Fibroblast of peridontal ligament (primary cell): Measurements from ENCODE around the gene DUS3L.
"Not testable (repeated sequence)": the region's sequence is repeated elsewhere in the genome, so short reads cannot be mapped to it uniquely, and the experiment has no call there.

Experiments used
- DNase-seq: peaks from one replicate; pipeline ENCODE4 v3.0.0-alpha.2; 2010; ENCODE audit errors: extremely low read depth

DUS3L gene

DNA sequence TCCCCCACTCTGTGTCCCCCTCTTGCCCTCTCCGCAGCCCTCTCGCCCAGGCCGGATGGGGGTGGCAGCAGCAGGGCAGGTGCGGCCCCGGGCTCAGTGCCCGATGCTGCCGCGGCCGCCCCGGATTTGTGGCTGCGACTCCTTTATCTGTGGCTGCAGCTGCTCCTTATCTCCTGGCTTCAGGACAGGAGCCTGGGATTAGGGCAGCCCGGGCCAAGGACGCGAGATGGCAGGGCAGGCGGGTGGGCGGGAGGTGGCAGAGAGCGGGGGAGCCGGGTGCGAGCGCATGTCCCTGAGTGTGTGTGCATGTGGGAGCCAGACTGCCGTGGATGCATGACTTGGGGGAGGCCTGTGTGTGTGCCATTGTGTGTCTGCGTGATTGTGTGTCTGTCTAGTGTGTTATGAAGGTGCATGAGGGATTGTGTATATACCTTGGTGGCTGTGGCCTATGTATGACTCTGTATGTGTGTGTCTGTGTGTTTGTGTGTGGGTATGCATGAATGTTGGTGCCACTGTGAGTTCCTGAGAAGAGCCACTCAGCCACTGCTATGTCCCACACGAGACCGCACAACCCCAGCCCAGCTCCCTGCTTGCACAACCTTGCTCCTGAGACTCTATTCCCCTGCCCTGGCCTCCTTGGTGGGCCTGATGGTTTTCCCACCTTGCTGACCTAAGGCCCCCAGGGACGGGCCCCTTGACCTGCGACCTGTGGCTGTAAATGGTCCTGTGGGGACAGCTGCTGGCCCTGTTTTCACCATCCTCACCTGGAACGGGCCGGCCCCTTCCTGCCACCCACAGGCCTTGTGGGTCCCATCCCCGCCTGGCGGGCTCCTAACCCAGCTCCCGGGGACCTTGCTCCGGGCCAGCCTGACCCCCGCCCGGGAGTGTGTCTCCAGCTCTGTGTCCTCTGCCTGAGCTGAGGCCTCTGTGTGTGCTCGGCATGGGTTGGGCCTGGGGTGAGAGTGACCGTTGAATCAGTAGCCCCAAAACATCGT is 8.6 kb upstream of the DUS3L start:
- no peak for DNase-seq

DNA sequence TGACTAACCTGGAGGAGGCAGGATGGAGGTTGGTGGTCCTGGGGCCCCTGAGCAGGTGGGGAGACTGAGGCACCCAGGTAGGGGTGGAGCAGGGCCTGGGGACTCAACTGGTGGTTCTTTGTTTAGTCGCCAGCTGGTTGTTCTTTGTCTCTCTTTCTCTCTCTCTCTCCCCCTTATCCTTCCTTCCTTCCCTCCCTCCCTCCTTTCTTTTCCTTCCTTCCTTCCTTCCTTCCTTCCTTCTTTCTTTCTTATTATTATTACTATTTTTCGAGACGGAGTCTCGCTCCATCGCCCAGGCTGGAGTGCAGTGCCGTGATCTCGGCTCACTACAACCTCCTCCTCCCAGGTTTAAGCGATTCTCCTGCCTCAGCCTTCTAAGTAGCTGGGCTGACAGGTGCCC is 7.3 kb upstream of the DUS3L start:
- DNase-seq = no peak

DNA sequence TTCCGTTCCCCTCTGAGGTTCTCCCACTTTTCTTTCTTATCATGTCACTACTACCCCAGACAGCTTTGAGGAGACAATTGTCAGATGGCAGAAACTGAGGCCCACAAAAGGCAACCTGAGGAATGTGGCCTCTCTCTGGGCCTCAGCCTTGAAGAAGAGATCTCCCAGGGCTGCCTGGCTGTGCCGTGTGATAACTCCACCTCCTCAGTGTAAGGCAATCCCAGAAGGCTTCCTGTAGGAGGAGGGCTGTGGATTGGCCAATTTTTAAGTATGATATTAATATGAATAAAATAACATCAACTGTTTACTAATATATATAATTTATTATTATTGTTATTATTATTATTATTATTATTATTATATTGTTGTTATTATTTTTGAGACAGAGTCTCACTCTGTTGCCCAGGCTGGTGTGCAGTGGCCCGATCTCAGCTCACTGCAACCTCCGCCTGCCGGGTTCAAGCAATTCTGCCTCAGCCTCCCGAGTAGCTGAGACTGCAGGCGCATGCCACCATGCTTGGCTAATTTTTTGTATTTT is 4.5 kb upstream of the DUS3L start:
- no peak for DNase-seq

DNA sequence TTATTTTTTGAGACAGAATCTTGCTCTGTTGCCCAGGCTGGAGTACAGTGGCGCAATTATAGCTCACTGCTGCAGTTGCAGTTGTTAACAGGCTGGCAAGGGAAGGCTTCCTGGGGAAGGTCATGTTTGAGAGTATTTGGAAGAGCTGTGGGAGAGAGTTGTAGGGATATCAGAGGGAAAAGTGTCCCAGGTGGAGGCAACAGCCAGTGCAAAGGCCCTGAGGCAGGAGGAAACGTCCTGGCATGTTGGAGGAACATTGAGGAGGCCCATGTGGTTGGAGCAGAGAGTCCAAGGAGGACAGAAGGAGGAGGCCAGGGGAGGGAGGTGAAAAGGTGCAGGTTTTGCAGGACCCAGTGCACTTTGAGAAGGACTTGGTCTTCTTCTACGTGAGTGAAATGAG is 2.2 kb upstream of the DUS3L start:
- DNase-seq = no peak

DNA sequence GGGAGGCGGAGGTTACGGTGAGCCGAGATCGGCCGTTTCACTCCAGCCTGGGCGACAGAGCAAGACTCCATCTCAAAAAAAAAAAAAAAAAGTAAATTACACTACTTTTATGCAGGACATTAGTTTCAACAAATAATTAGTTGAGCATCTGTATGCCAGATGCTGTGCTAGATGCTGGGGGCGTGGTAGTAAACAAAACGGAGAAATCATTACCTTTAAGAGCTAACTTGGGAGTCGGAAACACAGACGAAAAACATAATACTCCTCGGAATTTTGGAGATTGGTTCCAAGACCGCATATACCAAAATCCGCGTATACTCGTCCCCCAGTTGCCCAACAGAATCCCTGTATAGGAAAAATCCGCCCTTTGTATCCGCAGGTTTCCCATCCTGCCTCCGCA is 1.3 kb upstream of the DUS3L start:
- no peak for DNase-seq

DNA sequence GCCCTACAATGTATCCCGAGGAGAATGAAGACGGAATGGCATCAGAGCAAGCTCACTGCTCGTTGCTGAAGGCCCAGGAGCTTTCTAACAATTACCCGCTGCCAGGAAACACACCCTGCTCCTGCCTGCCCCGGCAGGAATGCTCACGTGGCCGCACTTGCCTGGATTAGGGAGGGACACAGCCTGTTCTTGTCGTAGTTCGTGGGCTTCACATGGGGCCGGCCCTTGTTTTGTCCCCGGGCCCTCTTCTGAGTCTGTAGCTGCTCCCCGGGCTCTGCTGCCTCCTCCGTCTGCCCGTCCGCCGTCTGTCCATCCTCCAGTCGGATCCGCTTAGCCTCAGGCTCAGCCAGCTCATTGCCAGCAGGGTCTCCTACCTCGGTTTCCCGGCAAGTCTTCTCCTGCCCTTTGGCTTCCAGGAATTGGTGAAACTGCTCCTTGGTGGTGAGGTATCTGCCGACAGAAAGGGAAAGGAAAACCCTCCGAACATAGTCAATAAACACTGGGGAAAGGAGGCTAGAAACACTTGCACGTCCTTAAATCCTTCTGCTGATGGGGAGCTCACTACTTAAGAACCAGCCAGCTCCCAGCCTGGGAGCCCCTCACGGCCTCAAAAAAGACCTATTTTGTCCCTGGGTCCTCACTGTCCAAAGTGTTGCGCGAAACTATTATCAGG is 941 bp downstream of the DUS3L start:
- no peak for DNase-seq

DNA sequence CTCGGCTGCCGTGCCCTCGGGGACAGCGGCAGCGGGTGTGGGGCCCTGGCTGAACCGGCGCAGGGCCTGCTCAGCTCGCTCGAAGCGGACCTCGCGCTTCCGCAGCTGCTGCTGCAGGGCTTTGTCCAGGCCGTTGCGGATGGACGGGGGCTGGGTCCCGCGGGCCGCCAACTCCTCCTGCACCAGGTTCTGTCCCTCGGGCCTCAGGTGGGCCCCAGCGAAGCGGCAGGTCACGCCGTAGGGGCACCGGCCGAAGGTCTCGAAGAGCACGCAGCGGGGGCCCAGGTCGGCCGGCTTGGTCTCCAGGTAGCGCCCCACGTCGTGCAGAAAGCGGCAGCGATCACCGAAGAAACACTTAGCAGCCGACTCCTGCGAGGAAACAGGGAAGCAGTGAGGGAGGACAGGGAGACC is 1.6 kb downstream of the DUS3L start:
- no peak for DNase-seq

DNA sequence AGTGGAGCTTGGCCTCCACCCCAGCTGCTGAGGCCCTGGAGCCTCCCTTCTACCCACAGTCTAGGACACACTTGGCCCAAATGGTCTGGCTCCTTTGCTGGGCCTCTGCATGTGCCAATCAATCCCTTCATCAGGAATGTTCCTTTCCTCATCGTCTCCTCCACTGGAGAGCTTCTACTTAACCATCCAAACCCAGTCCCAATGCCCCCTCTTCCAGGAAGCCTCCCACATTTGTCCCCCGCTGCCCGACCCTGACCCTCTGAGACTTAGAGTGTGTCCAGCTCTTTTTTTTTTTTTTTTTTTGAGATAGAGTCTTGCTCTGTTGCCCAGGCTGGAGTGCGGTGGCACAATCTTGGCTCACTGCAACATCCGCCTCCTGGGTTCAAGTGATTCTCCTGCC is 2.5 kb downstream of the DUS3L start:
- no peak for DNase-seq

DNA sequence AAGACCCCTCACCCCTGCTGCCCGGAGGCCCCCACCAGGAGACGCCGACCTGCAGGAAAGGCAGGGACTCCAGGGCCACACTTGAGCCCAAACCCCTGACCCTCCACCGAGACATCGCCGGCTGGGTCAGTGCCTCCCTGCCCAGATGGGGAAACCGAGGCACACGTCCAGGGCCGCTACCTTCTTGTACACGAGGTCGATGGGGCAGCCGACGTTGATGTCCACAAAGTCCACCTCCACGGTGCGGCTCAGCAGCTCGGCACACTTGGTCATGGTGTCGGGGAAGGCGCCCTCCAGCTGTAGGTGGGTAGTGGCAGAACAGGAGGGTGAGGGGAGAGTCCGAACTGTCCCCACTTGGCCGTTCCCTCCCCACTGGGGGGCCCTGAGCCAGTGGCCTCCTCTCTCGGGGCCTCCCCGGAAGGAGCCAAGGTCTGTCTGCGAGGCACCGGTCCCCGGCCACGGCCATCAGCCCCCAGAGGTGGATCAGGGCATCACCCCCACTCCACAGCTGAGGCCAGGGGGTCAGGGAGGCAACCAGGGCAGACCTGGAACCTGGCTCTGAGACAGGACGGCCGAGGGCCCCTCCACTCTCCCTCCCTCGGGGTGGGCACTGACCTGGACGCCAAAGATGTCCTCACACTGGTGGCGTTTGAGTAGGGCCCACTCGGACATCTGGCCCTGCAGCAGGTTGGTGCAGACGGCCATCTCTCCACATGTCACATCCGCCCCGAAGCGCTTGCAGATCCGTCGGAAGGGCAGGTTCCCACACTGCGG is 3.4 kb downstream of the DUS3L start:
- no peak for DNase-seq

DNA sequence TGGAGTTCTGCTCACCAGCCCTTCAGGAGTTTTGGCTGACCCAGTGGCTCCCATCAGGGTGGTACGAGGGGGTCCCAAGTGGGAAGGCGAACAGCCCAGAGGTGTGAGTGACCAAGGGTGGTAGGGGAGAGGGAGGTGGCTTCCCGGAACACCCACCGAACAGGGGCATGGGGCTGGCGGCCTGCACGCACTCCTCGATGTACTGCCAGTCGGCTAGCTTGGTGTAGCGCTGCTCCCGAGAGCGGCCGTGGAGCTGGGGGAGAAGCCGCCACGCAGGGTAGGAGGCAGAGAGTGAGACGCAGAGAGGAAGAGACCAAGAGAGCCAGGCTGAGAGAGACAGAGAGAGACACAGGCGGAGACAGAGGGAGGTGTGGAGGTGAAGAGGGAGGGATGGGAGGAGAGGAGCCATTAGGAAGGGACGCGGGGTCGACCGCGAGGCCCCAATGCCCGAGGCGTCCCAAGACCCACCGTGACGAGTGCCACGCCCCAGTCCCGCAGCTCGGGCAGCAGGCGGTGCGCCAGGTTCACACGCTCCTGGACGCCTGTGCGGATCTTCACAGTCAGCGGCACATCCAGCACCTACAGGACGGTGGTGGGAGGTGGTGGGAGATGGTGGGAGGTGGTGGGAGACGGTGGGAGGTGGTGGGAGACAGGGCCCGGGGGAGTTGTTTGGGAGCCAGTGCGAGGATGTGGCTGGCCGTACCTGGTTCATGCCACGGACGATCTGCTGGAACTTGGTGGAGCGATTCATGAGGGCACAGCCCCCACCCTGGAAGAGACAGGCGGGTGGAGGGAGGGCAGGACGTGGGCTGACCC is 4.2 kb downstream of the DUS3L start:
- no peak for DNase-seq

DNA sequence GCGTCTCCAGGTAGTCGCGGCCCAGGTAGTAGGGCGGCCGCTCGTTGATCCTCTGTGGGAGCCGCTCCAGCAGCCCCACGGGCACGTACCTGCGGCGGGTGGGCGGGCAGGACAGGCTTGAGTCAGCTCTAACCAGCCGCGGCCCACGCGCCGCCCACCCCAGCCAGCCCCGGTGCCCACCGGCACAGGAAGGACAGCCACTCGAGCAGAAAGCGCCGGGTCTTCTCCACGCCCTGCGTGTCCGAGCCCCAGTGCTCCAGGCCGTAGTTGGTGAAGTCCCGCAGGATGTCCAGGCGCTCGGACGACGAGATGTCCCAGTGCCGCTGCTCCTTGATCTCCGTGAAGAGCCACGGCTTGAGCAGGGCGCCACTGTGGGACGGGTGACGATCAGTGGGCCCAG is 5.5 kb downstream of the DUS3L start:
- no peak for DNase-seq

DNA sequence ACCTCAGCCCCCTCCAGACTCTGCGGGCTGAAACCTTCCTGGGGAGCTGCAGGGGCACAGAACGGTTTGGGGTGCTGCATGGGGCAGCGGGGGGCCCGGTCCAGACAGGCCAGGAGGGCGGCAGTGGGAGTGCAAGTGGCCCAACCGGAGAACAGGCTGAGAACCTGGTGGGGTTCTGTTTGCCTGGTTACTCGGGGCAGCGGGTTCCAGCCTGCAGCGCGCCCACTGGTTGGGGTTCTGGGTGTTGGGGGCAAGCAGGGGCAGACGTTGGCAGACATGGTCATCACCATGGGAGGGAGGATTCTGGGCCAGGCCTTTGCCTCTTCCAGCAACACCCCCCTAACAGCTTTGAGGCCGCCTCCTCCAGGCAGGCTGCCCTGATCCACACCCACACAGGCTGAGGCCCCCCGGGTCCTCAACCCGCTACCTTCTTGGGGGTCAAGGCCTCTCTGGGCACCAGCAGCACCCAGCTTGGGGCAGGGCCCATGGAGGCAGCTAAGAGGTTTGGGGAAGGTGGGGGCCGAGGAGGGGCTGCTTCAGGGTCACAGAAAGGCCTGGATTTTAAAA is 6.3 kb downstream of the DUS3L start, which contains the start of gene PRR22:
Gene PRR22 (minus strand): TSS at position 166 of the 567 bp plus-strand sequence. CDS start 86 bp downstream, at position 80.
- no peak for DNase-seq

DNA sequence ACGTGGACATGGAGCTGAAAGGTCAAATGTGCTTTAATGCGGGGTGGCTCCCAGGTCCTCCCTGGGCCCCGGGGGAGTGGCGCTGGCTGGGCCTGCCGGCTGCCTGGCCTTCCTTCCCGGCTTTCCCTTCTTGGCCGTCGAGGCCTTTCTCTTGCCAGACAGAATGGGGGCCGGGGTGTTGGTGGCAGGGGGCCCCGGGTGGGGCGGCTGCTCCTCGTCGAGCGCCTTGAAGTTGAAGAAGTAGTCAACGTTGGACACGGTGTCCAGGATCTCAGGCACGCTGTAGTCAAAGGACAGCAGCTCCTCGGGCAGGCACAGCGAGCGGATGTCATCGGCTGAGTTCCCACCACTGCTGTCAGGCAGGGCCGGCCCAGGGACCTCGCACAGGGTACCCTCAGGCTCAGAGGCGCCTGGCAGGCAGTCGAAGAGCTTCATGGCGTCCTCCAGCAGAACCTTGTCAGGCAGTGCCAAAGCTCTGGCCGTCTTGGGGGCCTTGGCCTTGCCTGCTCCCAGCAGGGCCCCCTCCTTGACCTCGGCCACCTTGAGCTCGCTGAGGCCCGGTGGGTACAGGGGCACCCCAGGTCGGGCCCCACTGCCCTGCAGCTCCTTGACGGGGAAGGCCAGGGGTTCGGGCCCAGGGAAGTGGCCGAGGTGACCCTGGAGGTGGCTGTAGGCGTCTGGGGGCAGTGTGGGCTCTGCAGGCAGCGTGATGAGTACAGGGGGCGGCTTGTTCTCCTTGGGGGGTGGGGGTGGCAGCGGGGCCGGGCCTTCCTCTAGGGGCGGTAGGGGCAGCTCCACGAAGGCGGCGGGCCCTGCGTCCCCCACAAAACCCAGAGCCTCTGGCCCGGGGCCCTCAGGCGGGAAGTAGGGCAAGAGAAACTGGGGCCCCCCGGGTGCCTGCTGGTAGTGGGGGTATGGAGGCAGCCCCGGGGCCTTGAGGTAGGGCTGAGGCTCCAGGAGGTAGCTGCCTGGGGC is 7.7 kb downstream of the DUS3L start:
- DNase-seq = no peak

DNA sequence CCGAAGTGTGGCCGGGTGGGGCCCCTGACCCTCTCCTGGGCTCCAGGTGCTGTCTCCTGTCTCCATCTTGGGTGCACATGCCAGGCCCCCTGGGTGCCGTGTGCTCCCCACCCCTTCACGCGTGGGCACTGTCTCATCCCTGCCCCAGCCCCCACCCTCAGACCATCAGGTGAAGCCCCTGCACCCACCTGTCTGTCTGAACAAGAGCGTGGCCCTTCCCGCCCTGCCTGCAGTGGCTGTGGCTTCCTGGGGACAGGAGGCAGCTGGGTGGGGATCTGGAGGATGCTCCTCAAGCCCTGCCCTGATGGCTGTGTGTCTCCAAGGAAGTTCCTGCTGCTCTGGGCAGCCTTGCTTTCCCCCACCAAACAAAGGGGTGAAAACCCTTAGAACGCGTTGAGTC is 8.6 kb downstream of the DUS3L start:
- no peak for DNase-seq

DNA sequence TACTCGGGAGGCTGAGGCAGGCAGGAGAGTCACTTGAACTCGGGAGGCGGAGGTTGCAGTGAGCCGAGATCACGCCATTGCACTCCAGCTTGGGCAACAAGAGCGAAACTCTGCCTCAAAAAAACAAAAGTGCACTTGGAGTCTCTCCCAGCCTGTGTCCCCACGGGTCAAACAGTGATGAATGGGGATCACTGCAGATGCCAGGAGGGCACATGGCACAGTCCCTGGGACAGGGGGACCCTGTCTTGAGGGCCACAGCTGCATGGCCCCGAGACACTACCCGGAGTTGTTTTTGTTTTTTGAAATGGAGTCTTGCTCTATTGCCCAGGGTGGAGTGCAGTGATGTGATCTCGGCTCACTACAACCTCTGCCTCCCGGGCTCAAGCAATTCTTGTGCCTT is 10.0 kb downstream of the DUS3L start:
- not testable (repeated sequence) for DNase-seq

DNA sequence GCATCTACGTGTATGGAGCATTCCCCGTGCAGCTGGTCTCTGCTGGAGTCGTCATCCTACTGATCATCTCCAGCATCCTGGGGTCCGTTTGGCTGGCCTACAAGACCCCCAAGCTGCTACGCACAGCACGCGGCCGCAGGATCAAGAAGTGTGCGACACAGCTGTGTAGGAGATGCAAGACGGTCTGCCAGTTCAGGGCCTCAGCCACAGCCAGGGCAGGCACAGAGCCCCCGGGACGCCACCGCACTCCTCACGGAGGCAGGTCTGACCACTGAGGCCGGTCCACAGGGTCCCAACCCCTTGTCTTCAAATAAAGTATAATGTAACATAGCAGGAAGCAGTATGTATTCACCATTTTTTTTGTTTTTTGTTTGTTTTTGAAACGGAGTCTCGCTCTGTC is 12.6 kb downstream of the DUS3L start:
- no peak for DNase-seq

DNA sequence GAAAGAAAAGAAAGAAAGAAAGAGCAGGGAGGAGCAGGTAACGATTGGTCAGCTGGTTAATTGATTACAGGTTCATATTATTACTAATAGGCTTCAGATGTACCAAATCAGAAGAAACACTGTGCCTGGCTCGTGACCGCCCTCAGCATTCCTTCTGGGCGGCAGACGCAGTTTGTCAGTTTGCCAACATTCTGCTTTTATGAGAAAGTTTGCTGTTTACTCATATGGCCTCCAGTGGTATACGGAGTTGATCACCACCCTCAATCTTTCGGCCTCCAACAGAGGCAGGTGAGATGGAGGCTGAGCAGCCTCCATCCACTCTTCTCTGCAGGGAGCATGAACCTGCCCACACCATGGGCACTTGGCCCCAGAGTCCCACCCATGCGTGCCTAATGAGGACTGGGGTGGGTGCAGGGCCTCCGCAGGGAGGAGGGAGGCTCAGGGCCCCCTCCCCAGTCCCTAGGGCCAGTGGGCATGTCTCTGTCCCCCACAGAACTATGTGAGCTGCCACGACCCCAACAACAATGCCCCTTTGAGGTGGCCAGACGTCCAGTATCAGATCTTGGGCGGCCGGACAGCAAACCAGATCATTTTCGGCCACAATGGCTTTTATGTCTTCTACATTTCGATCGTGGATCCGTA is 15.2 kb downstream of the DUS3L start:
- peak; percentile 77 for DNase-seq

DNA sequence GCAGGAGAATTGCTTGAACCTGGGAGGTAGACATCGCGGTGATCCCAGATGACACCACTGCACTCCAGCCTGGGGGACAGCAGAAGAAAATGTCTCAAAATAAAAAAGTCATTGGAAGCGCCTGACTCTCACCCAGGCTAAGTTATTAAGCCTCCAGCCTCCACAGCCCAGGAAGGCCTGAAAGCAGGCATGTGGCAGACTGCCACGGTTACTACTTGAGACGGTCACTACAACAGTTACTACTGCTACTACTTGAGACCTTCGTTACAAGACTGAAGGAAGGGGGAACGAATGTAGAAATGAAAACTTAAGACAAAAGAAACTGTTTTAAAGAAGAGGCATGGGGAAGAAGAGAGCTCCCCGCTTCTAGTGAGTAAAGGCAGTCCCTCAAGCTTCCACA is 16.0 kb downstream of the DUS3L start:
- peak; percentile 2 for DNase-seq

DNA sequence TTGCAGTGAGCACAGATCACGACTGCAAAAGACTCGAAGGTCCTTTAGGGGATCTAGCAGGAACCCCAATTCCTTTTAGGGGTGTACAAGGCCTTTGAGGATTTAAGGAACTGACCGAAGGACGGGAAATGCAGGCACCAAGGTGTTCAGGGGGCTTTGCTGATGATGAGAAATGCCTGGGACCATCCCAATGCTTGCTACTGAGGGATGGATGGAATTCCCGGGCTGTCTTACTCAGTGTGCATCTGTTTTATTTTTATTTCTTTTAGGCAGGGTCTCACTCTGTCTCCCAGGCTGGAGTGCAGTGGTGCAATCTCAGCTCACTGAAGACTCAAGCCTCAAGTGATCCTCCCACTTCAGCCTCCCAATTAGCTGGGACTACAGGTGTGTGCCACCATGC is 17.7 kb downstream of the DUS3L start:
- no peak for DNase-seq
